ENCODE results near the gene DCLK1.

DNA sequence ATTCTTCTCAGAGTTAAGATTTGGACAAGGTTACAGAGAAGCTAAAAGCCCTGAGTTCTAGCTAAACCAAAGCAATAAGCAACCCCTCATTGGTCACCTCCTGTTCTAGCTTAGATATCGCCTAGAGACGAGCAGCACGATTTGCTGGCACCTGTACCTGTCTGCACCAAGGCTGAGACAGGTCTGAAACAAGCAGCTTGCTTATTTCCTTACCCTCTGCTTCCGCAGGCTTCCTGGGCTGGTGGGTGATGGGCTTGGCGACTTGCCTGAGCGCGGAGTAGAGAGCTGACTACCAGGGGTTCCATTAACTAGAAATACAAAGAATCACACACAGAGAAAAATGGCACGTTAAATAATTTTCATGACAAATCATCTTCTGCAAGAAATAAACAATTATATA is 276.9 kb downstream of the DCLK1 start:
- TF ChIP-seq POLR2A (IDR thresholded peaks at IDR 0.05; ENCODE audit: low read length) (no peak), GATA1 (IDR thresholded peaks at IDR 0.05; ENCODE audit: low read depth, low read length) (no peak)

All from erythroblast (primary cell).